Limb (tissue), 2 donors: ENCODE data around the gene DLG2.
"Not testable (repeated sequence)": the region's sequence is repeated elsewhere in the genome, so short reads cannot be mapped to it uniquely, and the experiment has no call there.

Experiments
- DNase-seq, 2 donors: peaks; one replicate each; pipeline ENCODE4 v3.0.0-alpha.2; 2016; ENCODE audit errors: extremely low spot score in 2 of 2

Gene DLG2

GRCh38 chr11:84853841-84854497 is 773.2 kb downstream of the DLG2 start:
- DNase-seq: no peak

- DNase-seq: no peak
Measured at GRCh38 chr11:84847842-84848241, 779.3 kb downstream of the DLG2 start.

- DNase-seq: not testable (repeated sequence)
Measured at GRCh38 chr11:84840201-84840600, 786.9 kb downstream of the DLG2 start.

- no peak for DNase-seq
Measured at GRCh38 chr11:84837402-84838069, 789.6 kb downstream of the DLG2 start.

GRCh38 chr11:84836371-84836770 is 790.8 kb downstream of the DLG2 start:
- DNase-seq: no peak

GRCh38 chr11:84833488-84834088 is 793.6 kb downstream of the DLG2 start:
- DNase-seq: no peak

- DNase-seq: no peak
Measured at GRCh38 chr11:84830372-84830771, 796.8 kb downstream of the DLG2 start.

GRCh38 chr11:84829162-84829561 is 798.0 kb downstream of the DLG2 start:
- no peak for DNase-seq

- no peak for DNase-seq
Measured at GRCh38 chr11:84828616-84829015, 798.5 kb downstream of the DLG2 start.

GRCh38 chr11:84825106-84825660 is 802.0 kb downstream of the DLG2 start:
- DNase-seq: no peak

- DNase-seq: no peak
Measured at GRCh38 chr11:84824624-84825023, 802.5 kb downstream of the DLG2 start.

- no peak for DNase-seq
Measured at GRCh38 chr11:84819537-84819936, 807.6 kb downstream of the DLG2 start.

GRCh38 chr11:84819128-84819527 is 808.0 kb downstream of the DLG2 start:
- DNase-seq: no peak

GRCh38 chr11:84817998-84818397 is 809.1 kb downstream of the DLG2 start:
- no peak for DNase-seq

GRCh38 chr11:84812471-84812969 is 814.6 kb downstream of the DLG2 start:
- DNase-seq: peak in 1 of 2 donors; percentile 74

- DNase-seq: no peak
Measured at GRCh38 chr11:84806354-84806753, 820.8 kb downstream of the DLG2 start.

GRCh38 chr11:84804041-84804440 is 823.1 kb downstream of the DLG2 start:
- DNase-seq: no peak

- DNase-seq: peak in 1 of 2 donors; percentile 66
Measured at GRCh38 chr11:84800755-84801346, 826.3 kb downstream of the DLG2 start.

- no peak for DNase-seq
Measured at GRCh38 chr11:84799112-84799511, 828.0 kb downstream of the DLG2 start.

GRCh38 chr11:84795698-84796097 is 831.4 kb downstream of the DLG2 start:
- DNase-seq: no peak

- no peak for DNase-seq
Measured at GRCh38 chr11:84794663-84795443, 832.3 kb downstream of the DLG2 start.
